Caco-2 (cell line): ENCODE results near the gene CTTNBP2NL. TPM values are rescaled to one million over a fixed set of nuclear protein-coding genes. Genes with fewer than 3 reads are reported as not detected.

Experiments
- BruUV-seq: library from RNA; stranded (reverse); fragments of 400-500 nt; replicated peaks from 2 replicates; lab custom pipeline; 2021; lab: Mats Ljungman, UMichigan
- CTCF ChIA-PET: fragments of 300-600 bp; sonication (Branson Sonifier 250); formaldehyde crosslinking; loops from one replicate; lab custom pipeline; 2022; ENCODE audit warnings: antibody characterized with exemption; lab: Charles Lee
- POLR2A ChIA-PET: fragments of 300-600 bp; sonication (Branson Sonifier 250); formaldehyde crosslinking; loops from one replicate; lab custom pipeline; 2022; ENCODE audit warnings: antibody characterized with exemption; lab: Charles Lee
- DNase-seq, 2 experiments: peaks; one replicate each; pipeline versions ENCODE4 v3.0.0 to v3.0.0-alpha.2; 2020 to 2022
- H3K27me3 ChIP-seq: replicated peaks from 2 replicates; pipeline ENCODE4 v1.6.0; 2011; ENCODE audit warnings: low read length; ENCODE audit not compliant: control insufficient read depth, insufficient read depth
- H3K36me3 ChIP-seq: 2 replicates; pipeline ENCODE4 v1.5.1; 2011; ENCODE audit warnings: low read length; ENCODE audit not compliant: control insufficient read depth, insufficient read depth
- H3K4me1 ChIP-seq: fragments of 250-450 bp; sonication (Bioruptor Pico); 2 replicates; pipeline ENCODE4 v1.5.1; 2020; ENCODE audit warnings: mild to moderate bottlenecking
- H3K4me3 ChIP-seq: 2 replicates; pipeline ENCODE4 v1.5.1; 2011; ENCODE audit warnings: low read depth, mild to moderate bottlenecking, control low read depth, low read length
- H3K9me3 ChIP-seq: fragments of 250-450 bp; sonication (Bioruptor Pico); 2 replicates; pipeline ENCODE4 v1.5.1; 2020; ENCODE audit warnings: mild to moderate bottlenecking, moderate library complexity
- H3K27ac Mint-ChIP-seq: one replicate; pipeline ENCODE4 v1.8.0; 2022; ENCODE audit warnings: mixed read lengths; ENCODE audit not compliant: unreplicated experiment
- H3K27me3 Mint-ChIP-seq: one replicate; pipeline ENCODE4 v1.8.0; 2022; ENCODE audit warnings: mixed read lengths; ENCODE audit not compliant: insufficient read depth, unreplicated experiment
- H3K36me3 Mint-ChIP-seq: one replicate; pipeline ENCODE4 v1.8.0; 2022; ENCODE audit warnings: mild to moderate bottlenecking, mixed read lengths; ENCODE audit not compliant: insufficient read depth, unreplicated experiment
- H3K4me1 Mint-ChIP-seq: one replicate; pipeline ENCODE4 v1.8.0; 2022; ENCODE audit warnings: low read depth, mixed read lengths; ENCODE audit not compliant: unreplicated experiment
- H3K4me3 Mint-ChIP-seq: one replicate; pipeline ENCODE4 v1.8.0; 2022; ENCODE audit warnings: mild to moderate bottlenecking, moderate library complexity, mixed read lengths; ENCODE audit not compliant: unreplicated experiment
- H3K9me3 Mint-ChIP-seq: one replicate; pipeline ENCODE4 v1.8.0; 2022; ENCODE audit warnings: mixed read lengths; ENCODE audit not compliant: unreplicated experiment
- intact Hi-C: fragments of 100-400 bp; cut with micrococcal nuclease; formaldehyde crosslinking; loops from one replicate; pipeline ENCODE4 v1.10.0; 2022; ENCODE audit not compliant: unreplicated experiment
- total RNA-seq: library from RNA; stranded (reverse); gene quantifications from 2 replicates; pipeline ENCODE4 v1.2.3, GENCODE V29; 2022
- TF ChIP-seq, protein P1 (sequence below), 2 experiments: fragments of 200-600 bp in 1 of 2; IDR thresholded peaks; 1 replicate in 1 of 2; 2 replicates in 1 of 2; pipeline versions ENCODE4 v1.5.1 to v1.8.0; 2011 to 2022; ENCODE audit warnings: antibody characterized with exemption in 1 of 2, control low read depth in 1 of 2, inconsistent platforms in 1 of 2, low read depth in 1 of 2, low read length in 1 of 2, mild to moderate bottlenecking in 1 of 2, moderate library complexity in 1 of 2; ENCODE audit not compliant: insufficient read depth in 1 of 2, severe bottlenecking in 1 of 2, unreplicated experiment in 1 of 2

Gene CTTNBP2NL
- total RNA-seq, 1 experiment from 2014 or later = 11.3 TPM

DNA sequence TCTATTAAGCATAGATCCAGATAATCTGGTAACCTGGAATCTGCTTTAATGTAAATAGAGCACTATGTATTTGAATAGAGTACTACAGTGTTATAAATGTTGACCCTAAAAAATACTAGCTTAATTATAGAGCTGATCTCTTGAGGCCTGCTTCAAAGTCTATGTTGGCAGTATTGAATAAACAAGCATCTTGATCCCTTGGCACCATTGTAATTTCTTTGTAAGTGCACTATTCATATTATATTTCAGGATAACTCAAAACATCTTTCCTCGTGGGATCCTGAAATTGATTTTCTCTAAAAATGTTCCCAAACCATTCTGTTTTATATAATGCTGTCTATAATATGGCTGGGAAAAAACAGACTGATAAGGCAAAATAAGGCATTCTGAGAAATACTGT lies 10.8 kb downstream of the CTTNBP2NL start:
- CTCF ChIA-PET = no interaction called here
- Mint-ChIP-seq H3K9me3 (no peaks in the 10 kb centered on the region), H3K27me3 (no peaks in the 10 kb centered on the region), H3K27ac (no peak overlapping the region), H3K36me3 (peaks cover 4% of the 10 kb centered on the region), H3K4me1 (peaks cover 14% of the 10 kb centered on the region), H3K4me3 (no peak overlapping the region)
- no TSS peak for BruUV-seq
- H3K27me3 ChIP-seq = no peaks in the 10 kb centered on the region
- peaks cover 9% of the 10 kb centered on the region for H3K4me1 ChIP-seq
- intact Hi-C loops = no loop called here
- H3K9me3 ChIP-seq = no peaks in the 10 kb centered on the region
- no peak for DNase-seq
- TF ChIP-seq, protein P1, sequence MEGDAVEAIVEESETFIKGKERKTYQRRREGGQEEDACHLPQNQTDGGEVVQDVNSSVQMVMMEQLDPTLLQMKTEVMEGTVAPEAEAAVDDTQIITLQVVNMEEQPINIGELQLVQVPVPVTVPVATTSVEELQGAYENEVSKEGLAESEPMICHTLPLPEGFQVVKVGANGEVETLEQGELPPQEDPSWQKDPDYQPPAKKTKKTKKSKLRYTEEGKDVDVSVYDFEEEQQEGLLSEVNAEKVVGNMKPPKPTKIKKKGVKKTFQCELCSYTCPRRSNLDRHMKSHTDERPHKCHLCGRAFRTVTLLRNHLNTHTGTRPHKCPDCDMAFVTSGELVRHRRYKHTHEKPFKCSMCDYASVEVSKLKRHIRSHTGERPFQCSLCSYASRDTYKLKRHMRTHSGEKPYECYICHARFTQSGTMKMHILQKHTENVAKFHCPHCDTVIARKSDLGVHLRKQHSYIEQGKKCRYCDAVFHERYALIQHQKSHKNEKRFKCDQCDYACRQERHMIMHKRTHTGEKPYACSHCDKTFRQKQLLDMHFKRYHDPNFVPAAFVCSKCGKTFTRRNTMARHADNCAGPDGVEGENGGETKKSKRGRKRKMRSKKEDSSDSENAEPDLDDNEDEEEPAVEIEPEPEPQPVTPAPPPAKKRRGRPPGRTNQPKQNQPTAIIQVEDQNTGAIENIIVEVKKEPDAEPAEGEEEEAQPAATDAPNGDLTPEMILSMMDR (IDR thresholded peaks at IDR 0.05; ENCODE audit: insufficient read depth in 1 of 2, low read depth in 1 of 2, low read length in 1 of 2, severe bottlenecking in 1 of 2, unreplicated experiment in 1 of 2) = no peak
- no peaks in the 10 kb centered on the region for H3K36me3 ChIP-seq
- POLR2A ChIA-PET = no interaction called here
- H3K4me3 ChIP-seq = no peak overlapping the region

DNA sequence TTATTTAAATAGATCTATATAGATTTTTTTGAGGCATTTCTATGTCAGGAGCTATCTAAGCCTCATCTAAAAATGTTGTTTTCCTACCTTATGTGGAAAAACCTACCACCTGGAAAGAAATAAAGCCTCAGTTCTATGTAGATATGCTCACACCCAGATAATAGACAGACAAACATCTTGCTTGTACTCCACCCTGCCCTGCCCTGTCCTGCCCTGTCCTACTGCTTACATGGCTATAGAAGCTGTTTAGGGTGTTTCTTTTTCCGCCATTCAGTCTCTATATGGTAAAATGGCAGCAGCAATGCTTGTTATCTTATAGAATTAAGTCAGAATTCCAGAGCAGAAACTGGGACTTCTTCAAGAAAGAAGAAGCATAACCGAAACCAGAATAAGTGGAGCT lies 13.4 kb downstream of the CTTNBP2NL start:
- CTCF ChIA-PET = no interaction called here

GRCh38 chr1:112410673-112411072 lies 14.7 kb downstream of the CTTNBP2NL start:
- no peaks in the 10 kb centered on the region for H3K9me3 Mint-ChIP-seq
- no peak overlapping the region for H3K27ac Mint-ChIP-seq
- no peak overlapping the region for H3K4me3 ChIP-seq
- H3K4me1 Mint-ChIP-seq = no peaks in the 10 kb centered on the region
- H3K9me3 ChIP-seq = no peaks in the 10 kb centered on the region
- DNase-seq = no peak
- no peaks in the 10 kb centered on the region for H3K4me1 ChIP-seq
- peaks cover 11% of the 10 kb centered on the region for H3K36me3 Mint-ChIP-seq
- no peaks in the 10 kb centered on the region for H3K36me3 ChIP-seq
- no peaks in the 10 kb centered on the region for H3K27me3 Mint-ChIP-seq
- POLR2A ChIA-PET = no interaction called here
- intact Hi-C loops = no loop called here
- no peaks in the 10 kb centered on the region for H3K27me3 ChIP-seq
- TF ChIP-seq, protein P1 (IDR thresholded peaks at IDR 0.05; ENCODE audit: insufficient read depth in 1 of 2, low read depth in 1 of 2, low read length in 1 of 2, severe bottlenecking in 1 of 2, unreplicated experiment in 1 of 2) = no peak
- no TSS peak for BruUV-seq
- CTCF ChIA-PET = no interaction called here
- no peak overlapping the region for H3K4me3 Mint-ChIP-seq

More for the DNA sequence above, 13.4 kb downstream of the CTTNBP2NL start:
- Histone ChIP-seq H3K4me3 (no peak overlapping the region), H3K36me3 (no peaks in the 10 kb centered on the region), H3K27me3 (no peaks in the 10 kb centered on the region), H3K9me3 (no peaks in the 10 kb centered on the region), H3K4me1 (no peaks in the 10 kb centered on the region; the same call in 1 of the 2 replicates)
- H3K27me3 Mint-ChIP-seq = no peaks in the 10 kb centered on the region
- TF ChIP-seq, protein P1 (IDR thresholded peaks at IDR 0.05; ENCODE audit: insufficient read depth in 1 of 2, low read depth in 1 of 2, low read length in 1 of 2, severe bottlenecking in 1 of 2, unreplicated experiment in 1 of 2) = no peak
- no peaks in the 10 kb centered on the region for H3K9me3 Mint-ChIP-seq
- intact Hi-C loops = no loop called here
- H3K27ac Mint-ChIP-seq = no peak overlapping the region
- DNase-seq = no peak
- BruUV-seq = no TSS peak
- no peaks in the 10 kb centered on the region for H3K4me1 Mint-ChIP-seq
- POLR2A ChIA-PET = no interaction called here
- no peak overlapping the region for H3K4me3 Mint-ChIP-seq
- peaks cover 11% of the 10 kb centered on the region for H3K36me3 Mint-ChIP-seq
